ENCODE measurements around the gene SEMA5A. TPM values are rescaled to one million over a fixed set of nuclear protein-coding genes. Genes with fewer than 3 reads are reported as not detected.

The SEMA5A gene
- total and polyA plus RNA-seq, 2 of the 13 experiments (the other 11 are each of a cell fraction or from before 2014, with no cell fraction given): 0.01 TPM; not detected in 1

- BruUV-seq (replicated peaks): no TSS peak
- no peak for ATAC-seq
- intact Hi-C loops (cut with micrococcal nuclease; ENCODE audit: unreplicated experiment) (no loop called here), in situ Hi-C loops (cut with HindIII; ENCODE audit: extremely low pct_ligation_motif_present, low pct_unique_long_range_greater_than_20kb) (no loop called here)
- POLR2A ChIA-PET: no interaction called here
- Histone ChIP-seq H3K27me3 (ENCODE audit: control insufficient read depth in 1 of 2, insufficient read depth in 2 of 2, low read length in 2 of 2) (no peaks in the 10 kb centered on the region), H3K4me3 (replicated peaks in 1 of 3; ENCODE audit: insufficient read depth in 1 of 3, low read depth in 2 of 3, low read length in 3 of 3) (no peak overlapping the region), H3K79me2 (ENCODE audit: insufficient read depth, low read length) (no peaks in the 10 kb centered on the region), H3K36me3 (replicated peaks in 1 of 2; ENCODE audit: control insufficient read depth in 1 of 2, insufficient read depth in 2 of 2, low read length in 2 of 2) (no peaks in the 10 kb centered on the region), H4K20me1 (ENCODE audit: insufficient read depth, low read length) (no peaks in the 10 kb centered on the region), H3K4me1 (ENCODE audit: insufficient read depth, low read length) (no peaks in the 10 kb centered on the region), H3K27ac (ENCODE audit: extremely low read length, insufficient read depth, low read length) (no peak overlapping the region), H3K9me3 (ENCODE audit: low read length) (no peaks in the 10 kb centered on the region), H3K4me2 (ENCODE audit: low read depth, low read length) (no peak overlapping the region), H3K9ac (ENCODE audit: insufficient read depth, low read depth, low read length) (no peak overlapping the region), H2AFZ (ENCODE audit: low read length) (no peak overlapping the region)
- DNase-seq (ENCODE audit: low spot score): no peak
- TF ChIP-seq ZNF644 (CRISPR knock-in tag; IDR thresholded peaks at IDR 0.05; ENCODE audit: low read depth): no peak
- TF ChIP-seq CERS6 (CRISPR knock-in tag; IDR thresholded peaks at IDR 0.05): no peak
- no peak for TF ChIP-seq ZFP82 (CRISPR knock-in tag; IDR thresholded peaks at IDR 0.05; ENCODE audit: borderline replicate concordance)
- TF ChIP-seq BHLHE40 (IDR thresholded peaks at IDR 0.05; ENCODE audit: low read length): no peak
- no peak for TF ChIP-seq ZNF263 (CRISPR knock-in tag; IDR thresholded peaks at IDR 0.05)
- TF ChIP-seq MYNN (CRISPR knock-in tag; IDR thresholded peaks at IDR 0.05; ENCODE audit: low read depth): no peak
- TF ChIP-seq UBTF (CRISPR knock-in tag; IDR thresholded peaks at IDR 0.05): no peak
- TF ChIP-seq SOX6 (IDR thresholded peaks at IDR 0.05): no peak
- TF ChIP-seq SOX6 (CRISPR knock-in tag; IDR thresholded peaks at IDR 0.05): no peak
- TF ChIP-seq ZNF501 (CRISPR knock-in tag; IDR thresholded peaks at IDR 0.05): no peak
- no peak for TF ChIP-seq PCBP1 (IDR thresholded peaks at IDR 0.05; ENCODE audit: borderline replicate concordance, low read depth, low read length)
- no peak for TF ChIP-seq ZMYM4 (CRISPR knock-in tag; IDR thresholded peaks at IDR 0.05)
- FAIRE-seq: no peak
- CTCF ChIA-PET (ENCODE audit: low intra/inter-chr PET ratio, low total read pairs): no interaction called here
- WGBS (ENCODE audit: low lambda C conversion rate): under 1% methylated on average over 6 of the region's 6 CpGs
Observed at GRCh38 chr5:9507974-9508373, 37.9 kb downstream of the SEMA5A start.
